ENCODE data around the gene HPN. TPM values are rescaled to one million over a fixed set of nuclear protein-coding genes. Genes with fewer than 3 reads are reported as not detected.
A peak's percentile ranks its signal among the peaks of the same experiment; 100 is the strongest.
"Not testable (repeated sequence)": the region's sequence is repeated elsewhere in the genome, so short reads cannot be mapped to it uniquely, and the experiment has no call there.

The HPN gene
- total RNA-seq, 4 donors from 2014 or later: 0.26 to 2.7 (median 0.68) TPM

- H3K4me1 ChIP-seq: peaks cover 0 to 8% of the 10 kb centered on the region in 2 donors
- DNase-seq: no peak
- no peaks in the 10 kb centered on the region for H3K9me3 ChIP-seq
- intact Hi-C loops (cut with DNase I; ENCODE audit: low total_unique reads): no loop called here
- no peaks in the 10 kb centered on the region for H3K36me3 ChIP-seq
- TF ChIP-seq, protein P1, sequence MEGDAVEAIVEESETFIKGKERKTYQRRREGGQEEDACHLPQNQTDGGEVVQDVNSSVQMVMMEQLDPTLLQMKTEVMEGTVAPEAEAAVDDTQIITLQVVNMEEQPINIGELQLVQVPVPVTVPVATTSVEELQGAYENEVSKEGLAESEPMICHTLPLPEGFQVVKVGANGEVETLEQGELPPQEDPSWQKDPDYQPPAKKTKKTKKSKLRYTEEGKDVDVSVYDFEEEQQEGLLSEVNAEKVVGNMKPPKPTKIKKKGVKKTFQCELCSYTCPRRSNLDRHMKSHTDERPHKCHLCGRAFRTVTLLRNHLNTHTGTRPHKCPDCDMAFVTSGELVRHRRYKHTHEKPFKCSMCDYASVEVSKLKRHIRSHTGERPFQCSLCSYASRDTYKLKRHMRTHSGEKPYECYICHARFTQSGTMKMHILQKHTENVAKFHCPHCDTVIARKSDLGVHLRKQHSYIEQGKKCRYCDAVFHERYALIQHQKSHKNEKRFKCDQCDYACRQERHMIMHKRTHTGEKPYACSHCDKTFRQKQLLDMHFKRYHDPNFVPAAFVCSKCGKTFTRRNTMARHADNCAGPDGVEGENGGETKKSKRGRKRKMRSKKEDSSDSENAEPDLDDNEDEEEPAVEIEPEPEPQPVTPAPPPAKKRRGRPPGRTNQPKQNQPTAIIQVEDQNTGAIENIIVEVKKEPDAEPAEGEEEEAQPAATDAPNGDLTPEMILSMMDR (IDR thresholded peaks at IDR 0.05): no peak
- TF ChIP-seq POLR2A (IDR thresholded peaks at IDR 0.05): no peak
- no peak overlapping the region for H3K4me3 ChIP-seq
- no peaks in the 10 kb centered on the region for H3K27me3 ChIP-seq
- H3K27ac ChIP-seq: no peak overlapping the region
Measured at GRCh38 chr19:35011091-35011689, 30.3 kb upstream of the HPN start.

GRCh38 chr19:35011737-35012682 is 29.5 kb upstream of the HPN start:
- H3K4me1 ChIP-seq: peaks cover 0 to 8% of the 10 kb centered on the region in 2 donors

DNA sequence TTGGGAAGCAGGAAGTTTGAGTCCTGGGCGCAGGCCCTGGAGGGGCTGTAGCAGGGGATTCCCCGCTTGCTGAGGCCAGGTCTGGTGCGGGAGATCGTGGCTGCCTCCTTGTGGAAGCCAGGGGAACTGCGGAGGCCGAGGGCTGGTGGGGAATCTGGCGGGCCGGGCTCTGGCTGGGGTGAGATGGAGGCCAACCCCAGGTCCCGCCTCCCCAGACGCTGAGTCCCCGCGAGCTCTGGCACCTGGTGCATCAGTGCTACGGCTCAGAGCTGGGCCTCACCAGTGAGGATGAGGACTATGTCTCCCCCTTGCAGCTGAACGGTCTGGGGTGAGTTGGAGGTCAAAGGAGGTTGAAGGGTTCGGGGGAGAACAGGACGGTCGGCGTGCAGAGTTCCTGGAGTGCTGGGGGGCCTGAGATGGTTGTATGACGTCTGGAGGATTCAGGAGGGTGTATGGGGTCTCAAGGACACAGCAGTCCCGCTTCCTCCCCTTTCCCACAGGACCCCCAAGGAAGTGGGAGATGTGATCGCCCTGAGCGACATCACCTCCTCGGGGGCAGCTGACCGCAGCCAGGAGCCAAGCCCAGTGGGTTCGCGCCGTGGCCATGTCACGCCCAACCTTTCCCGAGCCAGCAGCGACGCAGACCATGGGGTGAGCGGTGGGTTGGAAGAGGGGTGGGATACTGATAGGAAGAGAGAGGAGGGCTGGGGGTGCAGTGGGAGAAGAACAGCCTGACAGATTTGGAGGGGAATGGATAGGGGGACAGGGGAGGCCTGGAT is 28.3 kb upstream of the HPN start:
- Histone ChIP-seq H3K9me3 (no peaks in the 10 kb centered on the region), H3K36me3 (no peaks in the 10 kb centered on the region), H3K4me3 (no peak overlapping the region), H3K4me1 (peaks cover 0 to 8% of the 10 kb centered on the region in 2 donors), H3K27me3 (no peaks in the 10 kb centered on the region), H3K27ac (peak overlapping the region in 1 of 2 donors; percentile 26)
- no peak for TF ChIP-seq POLR2A (IDR thresholded peaks at IDR 0.05)
- TF ChIP-seq, protein P1 (IDR thresholded peaks at IDR 0.05): peak; percentile 89 to 94 (median 93)
- DNase-seq: peak; percentile 67 to 80
- intact Hi-C loops (cut with DNase I; ENCODE audit: low total_unique reads): loop anchor here (2.0 kb wide), 1 partner anchor 46 kb away; no protein-coding TSS in a partner anchor

More at GRCh38 chr19:35011737-35012682, 29.5 kb upstream of the HPN start:
- no peak for DNase-seq
- Histone ChIP-seq H3K9me3 (no peaks in the 10 kb centered on the region), H3K27ac (no peak overlapping the region), H3K27me3 (no peaks in the 10 kb centered on the region), H3K36me3 (no peaks in the 10 kb centered on the region), H3K4me3 (no peak overlapping the region)
- intact Hi-C loops (cut with DNase I; ENCODE audit: low total_unique reads): loop anchor here (2.0 kb wide), 1 partner anchor 45 kb away; no protein-coding TSS in a partner anchor
- no peak for TF ChIP-seq POLR2A (IDR thresholded peaks at IDR 0.05)
- TF ChIP-seq, protein P1 (IDR thresholded peaks at IDR 0.05): no peak

DNA sequence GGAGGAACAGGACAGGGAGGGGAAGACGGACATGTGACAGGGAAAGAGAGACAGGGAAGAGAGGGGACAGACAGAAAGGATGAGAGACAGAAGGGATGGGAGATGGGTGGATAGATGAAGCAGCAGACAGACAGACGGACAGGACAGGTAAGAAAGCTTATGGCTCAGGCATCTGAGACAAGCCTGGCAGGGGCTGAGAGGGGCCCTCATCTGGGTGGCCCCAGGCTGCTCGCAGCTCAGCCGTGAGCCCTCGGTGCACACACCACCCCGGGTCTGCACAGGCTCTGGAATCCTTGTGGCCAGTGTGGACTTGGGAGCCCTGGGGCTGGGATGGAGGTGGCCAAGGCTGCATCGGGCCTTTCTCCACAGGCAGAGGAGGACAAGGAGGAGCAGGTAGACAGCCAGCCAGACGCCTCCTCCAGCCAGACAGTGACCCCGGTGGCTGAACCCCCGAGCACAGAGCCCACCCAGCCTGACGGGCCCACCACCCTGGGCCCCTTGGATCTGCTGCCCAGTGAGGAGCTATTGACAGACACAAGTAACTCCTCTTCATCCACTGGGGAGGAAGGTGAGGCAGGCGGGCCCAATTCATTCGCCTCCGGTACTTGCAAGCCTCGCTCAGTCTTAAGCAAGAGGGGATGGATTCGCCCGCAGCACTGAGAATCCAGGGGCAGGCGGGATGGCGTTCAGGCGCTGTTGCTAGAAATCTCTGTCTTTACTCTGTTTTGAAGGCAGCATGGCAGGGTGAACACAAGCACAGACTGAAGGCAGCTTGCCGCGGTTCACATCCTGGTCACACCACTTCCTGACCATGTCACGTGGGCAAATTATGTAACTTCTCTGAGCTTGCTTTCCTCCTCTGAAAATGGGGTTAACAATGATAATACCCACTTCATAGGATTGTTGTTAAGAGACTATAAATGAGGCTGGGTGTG is 27.4 kb upstream of the HPN start:
- H3K27ac ChIP-seq: no peak overlapping the region

GRCh38 chr19:35014774-35015173 is 26.7 kb upstream of the HPN start:
- H3K9me3 ChIP-seq; intact Hi-C loops (cut with DNase I; ENCODE audit: low total_unique reads); H3K4me3 ChIP-seq; H3K4me1 ChIP-seq; DNase-seq; H3K27ac ChIP-seq; H3K36me3 ChIP-seq; H3K27me3 ChIP-seq: not testable (repeated sequence)

More for the DNA sequence above, 27.4 kb upstream of the HPN start:
- H3K9me3 ChIP-seq: no peaks in the 10 kb centered on the region
- no peaks in the 10 kb centered on the region for H3K27me3 ChIP-seq
- TF ChIP-seq POLR2A (IDR thresholded peaks at IDR 0.05): no peak
- TF ChIP-seq, protein P1 (IDR thresholded peaks at IDR 0.05): no peak
- intact Hi-C loops (cut with DNase I; ENCODE audit: low total_unique reads): loop anchor here (2.0 kb wide), 1 partner anchor 47 kb away; no protein-coding TSS in a partner anchor
- H3K4me3 ChIP-seq: no peak overlapping the region
- DNase-seq: no peak
- peaks cover 0 to 8% of the 10 kb centered on the region in 2 donors for H3K4me1 ChIP-seq
- H3K36me3 ChIP-seq: no peaks in the 10 kb centered on the region

Data from uterus (tissue), 4 donors.